HEK293 (cell line): ENCODE measurements around the gene HOXD11.

Experiments used
- CTCF ChIA-PET: fragments of 350-600 bp; formaldehyde crosslinking; extraction: SDS; loops from one replicate; lab custom pipeline; 2021; ENCODE audit warnings: antibody characterized with exemption; lab: Yijun Ruan, JAX
- POLR2A ChIA-PET: fragments of 300-600 bp; formaldehyde crosslinking; extraction: SDS; loops from one replicate; lab custom pipeline; 2020; ENCODE audit warnings: antibody characterized with exemption, inconsistent platforms; lab: Yijun Ruan, JAX
- H3K27ac ChIP-seq: fragments of 200-500 bp; sonication (Bioruptor generic); 2 replicates; pipeline ENCODE4 v1.5.1; 2014; ENCODE audit warnings: low read depth, low read length, control low read depth, inconsistent platforms; ENCODE audit errors: extremely low read depth
- H3K36me3 ChIP-seq, 2 experiments: fragments of 200-500 bp in 1 of 2; sonication (Bioruptor generic) in 1 of 2; 1 replicate in 1 of 2; 2 replicates in 1 of 2; pipeline ENCODE4 v1.5.1; 2014 to 2017; ENCODE audit warnings: inconsistent platforms in 2 of 2, low read length in 2 of 2; ENCODE audit not compliant: control insufficient read depth in 2 of 2, insufficient read depth in 1 of 2
- H3K4me1 ChIP-seq: fragments of 200-500 bp; sonication (Bioruptor generic); 2 replicates; pipeline ENCODE4 v1.5.1; 2014; ENCODE audit warnings: mild to moderate bottlenecking, low read length, inconsistent platforms; ENCODE audit not compliant: control insufficient read depth, insufficient read depth
- H3K4me3 ChIP-seq: 2 replicates; pipeline ENCODE4 v1.5.1; 2011; ENCODE audit warnings: low read depth, mild to moderate bottlenecking, control low read depth, low read length, moderate library complexity
- H3K9me3 ChIP-seq: fragments of 200-500 bp; sonication (Bioruptor generic); 2 replicates; pipeline ENCODE4 v1.5.1; 2014; ENCODE audit warnings: low read depth, low read length, inconsistent platforms; ENCODE audit not compliant: control insufficient read depth, insufficient read depth
- INSM2 ChIP-seq: fragments of 450-650 bp; formaldehyde crosslinking; IDR thresholded peaks from 2 replicates; pipeline ENCODE4 v1.5.1; 2016; ENCODE audit warnings: missing biosample characterization, missing genetic modification characterization
- KLF16 ChIP-seq: fragments of 450-650 bp; formaldehyde crosslinking; IDR thresholded peaks from 2 replicates; pipeline ENCODE4 v1.5.1; 2017; ENCODE audit warnings: missing biosample characterization, missing genetic modification characterization
- OSR2 ChIP-seq: fragments of 450-650 bp; formaldehyde crosslinking; IDR thresholded peaks from 2 replicates; pipeline ENCODE4 v1.5.1; 2016; ENCODE audit warnings: missing biosample characterization, missing genetic modification characterization
- PRDM10 ChIP-seq: fragments of 450-650 bp; formaldehyde crosslinking; IDR thresholded peaks from 2 replicates; pipeline ENCODE4 v1.5.1; 2016; ENCODE audit warnings: missing biosample characterization, missing genetic modification characterization
- PRDM4 ChIP-seq: fragments of 450-650 bp; formaldehyde crosslinking; IDR thresholded peaks from 2 replicates; pipeline ENCODE4 v1.5.1; 2017; ENCODE audit warnings: missing biosample characterization, missing genetic modification characterization
- YY1 ChIP-seq: fragments of 450-650 bp; formaldehyde crosslinking; IDR thresholded peaks from 2 replicates; pipeline ENCODE4 v1.5.1; 2018; ENCODE audit warnings: missing biosample characterization, missing genetic modification characterization
- ZNF132 ChIP-seq: fragments of 450-650 bp; formaldehyde crosslinking; IDR thresholded peaks from 2 replicates; pipeline ENCODE4 v1.5.1; 2017; ENCODE audit warnings: missing biosample characterization, missing genetic modification characterization, borderline replicate concordance
- ZNF292 ChIP-seq: fragments of 450-650 bp; formaldehyde crosslinking; IDR thresholded peaks from 2 replicates; pipeline ENCODE4 v1.5.1; 2016; ENCODE audit warnings: low read depth, missing biosample characterization, missing genetic modification characterization, borderline replicate concordance
- ZNF350 ChIP-seq: fragments of 450-650 bp; formaldehyde crosslinking; IDR thresholded peaks from 2 replicates; pipeline ENCODE4 v1.5.0; 2017; ENCODE audit warnings: missing biosample characterization, mild to moderate bottlenecking, missing genetic modification characterization
- ZNF391 ChIP-seq: fragments of 450-650 bp; formaldehyde crosslinking; IDR thresholded peaks from 2 replicates; pipeline ENCODE4 v1.5.1; 2016; ENCODE audit warnings: low read depth, missing biosample characterization, missing genetic modification characterization, borderline replicate concordance
- ZNF488 ChIP-seq: fragments of 450-650 bp; formaldehyde crosslinking; IDR thresholded peaks from 2 replicates; pipeline ENCODE4 v1.5.1; 2016; ENCODE audit warnings: missing biosample characterization, missing genetic modification characterization
- ZNF518A ChIP-seq: fragments of 450-650 bp; formaldehyde crosslinking; conservative IDR thresholded peaks from 2 replicates; pipeline ENCODE4 v1.5.1; 2016; ENCODE audit warnings: low read depth, missing biosample characterization, missing genetic modification characterization
- ZNF626 ChIP-seq: fragments of 450-650 bp; sonication (Bioruptor Pico); formaldehyde crosslinking; IDR thresholded peaks from 2 replicates; pipeline ENCODE4 v1.5.1; 2018; ENCODE audit warnings: missing biosample characterization, missing genetic modification characterization, inconsistent platforms
- ZNF658 ChIP-seq: fragments of 450-650 bp; formaldehyde crosslinking; IDR thresholded peaks from 2 replicates; pipeline ENCODE4; 2016; ENCODE audit warnings: missing biosample characterization, missing genetic modification characterization
- ZNF677 ChIP-seq: fragments of 450-650 bp; IDR thresholded peaks from 2 replicates; pipeline ENCODE4 v1.5.0; 2018; ENCODE audit warnings: missing biosample characterization, mild to moderate bottlenecking, missing genetic modification characterization, moderate library complexity
- ZNF777 ChIP-seq: fragments of 450-650 bp; formaldehyde crosslinking; IDR thresholded peaks from 2 replicates; pipeline ENCODE4 v1.5.1; 2017; ENCODE audit warnings: missing biosample characterization, missing genetic modification characterization, borderline replicate concordance
- ZSCAN16 ChIP-seq: fragments of 450-650 bp; formaldehyde crosslinking; IDR thresholded peaks from 2 replicates; pipeline ENCODE4 v1.5.1; 2016; ENCODE audit warnings: missing biosample characterization, missing genetic modification characterization
- ZSCAN30 ChIP-seq: fragments of 450-650 bp; IDR thresholded peaks from 2 replicates; pipeline ENCODE4 v1.5.1; 2018; ENCODE audit warnings: missing biosample characterization, mild to moderate bottlenecking, missing genetic modification characterization, moderate library complexity
- ZSCAN5A ChIP-seq: fragments of 450-650 bp; formaldehyde crosslinking; IDR thresholded peaks from 2 replicates; pipeline ENCODE4 v1.5.1; 2016; ENCODE audit warnings: missing biosample characterization, missing genetic modification characterization

HOXD11 gene

GRCh38 chr2:176102309-176102866, 4.7 kb upstream of the HOXD11 start:
- H3K27ac ChIP-seq: no peak overlapping the region; the same call in 1 of the 2 replicates
- no peak for TF ChIP-seq ZNF777 (tag by site-specific recombination)
- no peak for TF ChIP-seq OSR2
- no peak for TF ChIP-seq ZNF658 (tag by site-specific recombination)
- TF ChIP-seq ZSCAN16 (tag by site-specific recombination): no peak
- no peak for TF ChIP-seq ZNF677
- no peak for TF ChIP-seq ZNF626 (tag by site-specific recombination)
- no peak for TF ChIP-seq ZSCAN5A (tag by site-specific recombination)
- no peak for TF ChIP-seq ZSCAN30 (tag by site-specific recombination)
- no peak for TF ChIP-seq ZNF488 (tag by site-specific recombination)
- TF ChIP-seq ZNF292 (tag by site-specific recombination): no peak
- TF ChIP-seq KLF16 (tag by site-specific recombination): no peak
- no peak for TF ChIP-seq PRDM4
- no peak for TF ChIP-seq INSM2 (tag by site-specific recombination)
- no peak for TF ChIP-seq ZNF518A (tag by site-specific recombination)
- no peak for TF ChIP-seq ZNF391 (tag by site-specific recombination)
- TF ChIP-seq ZNF350 (tag by site-specific recombination): no peak
- TF ChIP-seq ZNF132: no peak
- TF ChIP-seq PRDM10 (tag by site-specific recombination): no peak
- no peak for TF ChIP-seq YY1
- peaks cover 4% of the 10 kb centered on the region for H3K4me1 ChIP-seq
- ChIA-PET CTCF (interaction anchor here (0.6 to 2.2 kb wide), 8 partner anchors 11 to 953 kb away, joined by 3 to 6 read pairs (median 3); no protein-coding TSS in a partner anchor), POLR2A (no interaction called here)
- H3K9me3 ChIP-seq: no peaks in the 10 kb centered on the region
- no peaks in the 10 kb centered on the region for H3K36me3 ChIP-seq
- no peak overlapping the region for H3K4me3 ChIP-seq
